ENCODE measurements around the gene ICAM2. TPM values are rescaled to one million over a fixed set of nuclear protein-coding genes. Genes with fewer than 3 reads are reported as not detected.

ICAM2 gene
- total RNA-seq, 6 experiments from 2014 or later: 5.5 to 16.1 (median 8.6) TPM

DNA sequence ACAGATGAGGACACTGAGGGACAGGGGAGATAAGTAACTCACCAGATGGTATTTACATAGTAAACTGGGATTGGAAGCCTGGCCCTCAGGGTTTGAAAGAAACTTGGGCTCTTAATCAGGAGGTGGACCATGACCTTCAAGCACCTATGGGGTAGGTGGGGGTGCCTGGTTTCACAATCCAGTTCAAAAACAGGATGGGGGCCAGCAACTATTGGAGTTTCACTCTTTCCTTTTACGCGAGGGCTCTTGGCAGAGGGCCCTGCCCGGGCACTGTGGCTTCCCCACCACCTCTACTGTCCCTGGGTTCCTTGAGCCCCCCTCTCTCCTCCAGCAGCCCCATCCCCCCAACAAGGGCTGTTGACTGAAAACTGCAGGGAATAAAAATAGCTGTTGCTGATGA lies 33.6 kb downstream of the ICAM2 start:
- intact Hi-C loops (cut with DNase I): no loop called here

DNA sequence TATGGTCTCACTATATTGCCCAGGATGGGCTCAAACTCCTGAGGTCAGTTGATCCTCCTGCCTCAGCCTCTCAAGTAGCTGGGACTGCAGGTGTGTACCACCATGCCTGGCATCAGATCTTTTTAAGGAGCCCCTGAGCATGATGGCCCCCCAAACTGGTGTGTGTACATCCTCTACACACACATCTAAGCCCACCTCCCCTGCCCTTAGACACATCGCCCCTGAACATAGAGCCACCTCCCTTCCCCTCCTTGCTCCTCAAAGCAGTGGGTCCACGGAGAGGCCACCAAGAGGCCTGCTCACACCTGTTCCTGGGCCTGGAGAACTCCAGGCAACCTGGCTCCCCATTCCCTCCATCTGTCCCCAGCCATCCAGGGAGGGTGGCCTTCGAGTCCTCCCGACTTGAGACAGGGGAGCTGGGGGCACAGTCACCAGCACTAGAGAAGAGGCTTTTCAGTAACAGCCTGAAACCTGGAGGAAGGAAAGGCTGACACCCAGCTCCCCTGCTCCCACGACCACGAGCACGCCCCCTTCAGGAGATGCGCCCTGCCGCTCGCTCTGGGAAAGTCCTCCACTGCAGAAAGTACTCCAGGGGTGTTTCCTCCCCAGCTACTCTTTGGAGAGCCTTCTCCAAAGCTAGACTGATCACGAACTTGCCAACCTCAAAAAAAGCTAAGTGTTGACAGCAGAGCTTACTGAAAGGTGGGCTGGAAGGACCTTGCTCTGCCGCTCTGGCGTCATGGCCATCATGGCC lies 34.9 kb downstream of the ICAM2 start:
- Histone ChIP-seq H3K36me3 (no peaks in the 10 kb centered on the region), H3K4me3 (no peak overlapping the region), H3K9me3 (no peaks in the 10 kb centered on the region), H3K27me3 (no peaks in the 10 kb centered on the region), H3K27ac (no peak overlapping the region), H3K4me1 (no peaks in the 10 kb centered on the region)
- TF ChIP-seq CTCF (IDR thresholded peaks at IDR 0.05): no peak
- TF ChIP-seq POLR2A (IDR thresholded peaks at IDR 0.05): no peak
- 72% methylated on average over 8 of the region's 13 CpGs for WGBS (ENCODE audit: insufficient coverage, low coverage, low lambda C conversion rate, missing lambda C conversion rate)
- intact Hi-C loops (cut with DNase I): no loop called here
- DNase-seq: no peak
- no peak for ATAC-seq

More for the DNA sequence above, 33.6 kb downstream of the ICAM2 start:
- DNase-seq (no peak), ATAC-seq (no peak)
- H3K9me3 ChIP-seq: no peaks in the 10 kb centered on the region
- H3K4me1 ChIP-seq: no peaks in the 10 kb centered on the region
- H3K27ac ChIP-seq: no peak overlapping the region
- H3K27me3 ChIP-seq: no peaks in the 10 kb centered on the region
- H3K4me3 ChIP-seq: no peak overlapping the region
- 20% methylated on average over 2 of the region's 3 CpGs for WGBS (ENCODE audit: insufficient coverage, low coverage, low lambda C conversion rate, missing lambda C conversion rate)
- no peaks in the 10 kb centered on the region for H3K36me3 ChIP-seq
- no peak for TF ChIP-seq CTCF (IDR thresholded peaks at IDR 0.05)
- no peak for TF ChIP-seq POLR2A (IDR thresholded peaks at IDR 0.05)

DNA sequence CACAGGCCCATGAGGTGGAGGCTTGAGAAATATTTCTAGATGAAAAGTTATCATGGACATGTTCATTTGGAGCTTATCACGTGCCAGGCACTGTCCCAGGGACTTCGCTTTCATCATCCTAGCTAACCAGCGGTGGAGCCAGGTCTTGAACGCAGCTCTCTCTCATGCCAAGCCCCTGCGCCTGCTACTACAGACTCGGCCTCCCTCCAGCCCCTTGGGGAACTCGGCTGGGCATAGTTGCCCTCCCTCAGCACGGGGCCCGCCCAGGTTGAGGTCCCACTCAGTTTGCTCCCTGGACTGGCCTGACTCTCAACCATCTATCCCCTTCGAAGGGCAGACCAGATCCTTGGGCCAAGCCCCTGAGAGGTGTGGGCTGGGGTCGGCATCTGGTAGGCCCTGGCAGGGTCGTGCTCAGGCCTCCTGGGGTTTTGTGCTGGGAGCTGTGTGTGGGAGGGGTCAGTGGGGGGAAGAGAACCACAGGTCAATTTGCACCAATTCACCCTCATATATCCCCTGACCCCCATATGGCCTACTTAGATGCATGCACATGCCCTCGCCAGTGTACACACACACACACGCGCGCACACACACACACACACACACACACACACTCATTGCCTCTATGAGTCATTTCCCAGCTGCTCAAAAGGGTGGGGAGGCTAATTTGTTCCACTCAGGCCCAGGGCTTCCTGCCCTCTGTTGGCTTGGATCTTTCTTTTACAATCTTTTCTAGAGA lies 35.6 kb downstream of the ICAM2 start:
- no peaks in the 10 kb centered on the region for H3K4me1 ChIP-seq
- H3K4me3 ChIP-seq: no peak overlapping the region
- WGBS (ENCODE audit: insufficient coverage, low coverage, low lambda C conversion rate, missing lambda C conversion rate): 76% methylated on average over 4 of the region's 16 CpGs
- TF ChIP-seq POLR2A (IDR thresholded peaks at IDR 0.05) (no peak), CTCF (IDR thresholded peaks at IDR 0.05) (no peak)
- DNase-seq: no peak
- H3K27me3 ChIP-seq: no peaks in the 10 kb centered on the region
- peak; percentile 65 to 79 (median 72) for ATAC-seq
- H3K27ac ChIP-seq: no peak overlapping the region
- H3K9me3 ChIP-seq: no peaks in the 10 kb centered on the region
- intact Hi-C loops (cut with DNase I): no loop called here
- H3K36me3 ChIP-seq: no peaks in the 10 kb centered on the region

- DNase-seq (no peak), ATAC-seq (no peak)
- TF ChIP-seq CTCF (IDR thresholded peaks at IDR 0.05) (no peak), POLR2A (IDR thresholded peaks at IDR 0.05) (no peak)
- WGBS (ENCODE audit: insufficient coverage, low coverage, low lambda C conversion rate, missing lambda C conversion rate): 53% methylated on average over 3 of the region's 5 CpGs
- H3K9me3 ChIP-seq: no peaks in the 10 kb centered on the region
- no peak overlapping the region for H3K4me3 ChIP-seq
- no peak overlapping the region for H3K27ac ChIP-seq
- intact Hi-C loops (cut with DNase I): no loop called here
- H3K36me3 ChIP-seq: no peaks in the 10 kb centered on the region
- no peaks in the 10 kb centered on the region for H3K4me1 ChIP-seq
- H3K27me3 ChIP-seq: no peaks in the 10 kb centered on the region
Measured at GRCh38 chr17:63984236-63984635, 36.2 kb downstream of the ICAM2 start.
